Liver (tissue), 9 donors: ENCODE results near the gene TOM1L2. TPM values are rescaled to one million over a fixed set of nuclear protein-coding genes. Genes with fewer than 3 reads are reported as not detected.

Experiments
- DNase-seq: peaks from one replicate; pipeline ENCODE4 v3.0.0-alpha.2; 2017; ENCODE audit warnings: low spot score
- H3K27ac ChIP-seq, 2 donors: one replicate each; pipeline ENCODE4 v1.7.0; 2013; ENCODE audit warnings: inconsistent platforms in 2 of 2, low read length in 2 of 2, control low read depth in 1 of 2, low read depth in 1 of 2, mild to moderate bottlenecking in 1 of 2
- H3K27me3 ChIP-seq, 4 donors: one replicate each; pipeline versions ENCODE4 v1.6.1 to v1.7.0; 2013; ENCODE audit warnings: low read length in 3 of 4, inconsistent platforms in 1 of 4, mild to moderate bottlenecking in 1 of 4, moderate library complexity in 1 of 4; ENCODE audit not compliant: control insufficient read depth in 4 of 4, insufficient read depth in 4 of 4
- H3K36me3 ChIP-seq, 4 donors: one replicate each; pipeline versions ENCODE4 v1.6.1 to v1.7.0; 2013; ENCODE audit warnings: low read length in 3 of 4, mild to moderate bottlenecking in 3 of 4, low read depth in 1 of 4, moderate library complexity in 1 of 4; ENCODE audit not compliant: control insufficient read depth in 4 of 4, insufficient read depth in 3 of 4
- H3K4me1 ChIP-seq, 4 donors: one replicate each; pipeline versions ENCODE4 v1.6.1 to v1.7.0; 2013; ENCODE audit warnings: low read length in 3 of 4, mild to moderate bottlenecking in 3 of 4, moderate library complexity in 1 of 4; ENCODE audit not compliant: control insufficient read depth in 4 of 4, insufficient read depth in 4 of 4
- H3K4me3 ChIP-seq, 3 donors: one replicate each; pipeline versions ENCODE4 v1.6.1 to v1.7.0; 2013; ENCODE audit warnings: low read length in 3 of 3, control low read depth in 1 of 3, low read depth in 1 of 3, mild to moderate bottlenecking in 1 of 3
- H3K9ac ChIP-seq, 2 donors: one replicate each; pipeline ENCODE4 v1.7.0; 2013; ENCODE audit warnings: low read length in 2 of 2, mild to moderate bottlenecking in 2 of 2, moderate library complexity in 2 of 2, control low read depth in 1 of 2, low read depth in 1 of 2
- H3K9me3 ChIP-seq, 4 donors: one replicate each; pipeline versions ENCODE4 v1.6.1 to v1.7.0; 2013; ENCODE audit warnings: low read length in 3 of 4; ENCODE audit not compliant: control insufficient read depth in 4 of 4
- ATF3 ChIP-seq: IDR thresholded peaks from 2 replicates; pipeline ENCODE4 v1.6.1; 2016; ENCODE audit warnings: antibody characterized with exemption
- CTCF ChIP-seq: fragments of 150-350 bp; IDR thresholded peaks from 2 replicates; pipeline ENCODE4 v1.5.1; 2017; ENCODE audit warnings: improper control_type of control experiment, low read depth, low read length; ENCODE audit not compliant: missing input control
- EGR1 ChIP-seq, 2 donors: IDR thresholded peaks; 2 replicates each; pipeline ENCODE4 v1.6.1; 2016 to 2018; ENCODE audit warnings: antibody characterized with exemption in 2 of 2, low read depth in 2 of 2
- FOXA1 ChIP-seq: IDR thresholded peaks from 2 replicates; pipeline ENCODE4 v1.6.1; 2016; ENCODE audit warnings: antibody characterized with exemption
- FOXA2 ChIP-seq: IDR thresholded peaks from 2 replicates; pipeline ENCODE4 v1.6.1; 2016; ENCODE audit warnings: antibody characterized with exemption
- GABPA ChIP-seq, 2 donors: IDR thresholded peaks in 1 of 2; conservative IDR thresholded peaks in 1 of 2; 2 replicates each; pipeline ENCODE4 v1.6.1; 2016; ENCODE audit warnings: antibody characterized with exemption in 2 of 2, mild to moderate bottlenecking in 1 of 2, moderate library complexity in 1 of 2
- HNF4A ChIP-seq, 2 donors: conservative IDR thresholded peaks; 2 replicates each; pipeline ENCODE4 v1.6.1; 2016; ENCODE audit warnings: antibody characterized with exemption in 2 of 2, mild to moderate bottlenecking in 2 of 2
- HNF4G ChIP-seq: IDR thresholded peaks from 2 replicates; pipeline ENCODE4 v1.6.1; 2016; ENCODE audit warnings: antibody characterized with exemption
- JUND ChIP-seq, 2 donors: IDR thresholded peaks; 2 replicates each; pipeline ENCODE4 v1.6.1; 2016; ENCODE audit warnings: antibody characterized with exemption in 2 of 2
- MAX ChIP-seq: IDR thresholded peaks from 2 replicates; pipeline ENCODE4 v1.6.1; 2016; ENCODE audit warnings: antibody characterized with exemption
- NR2F2 ChIP-seq: IDR thresholded peaks from 2 replicates; pipeline ENCODE4 v1.6.1; 2016; ENCODE audit warnings: antibody characterized with exemption
- RAD21 ChIP-seq, 2 donors: IDR thresholded peaks; 2 replicates each; pipeline ENCODE4 v1.6.1; 2016; ENCODE audit warnings: antibody characterized with exemption in 2 of 2, mild to moderate bottlenecking in 2 of 2
- REST ChIP-seq: IDR thresholded peaks from 2 replicates; pipeline ENCODE4 v1.6.1; 2016; ENCODE audit warnings: antibody characterized with exemption, mild to moderate bottlenecking
- RXRA ChIP-seq, 2 donors: IDR thresholded peaks; 2 replicates each; pipeline ENCODE4 v1.6.1; 2017 to 2018; ENCODE audit warnings: antibody characterized with exemption in 2 of 2, mild to moderate bottlenecking in 1 of 2
- SP1 ChIP-seq: IDR thresholded peaks from 2 replicates; pipeline ENCODE4 v1.6.1; 2018; ENCODE audit warnings: antibody characterized with exemption, mild to moderate bottlenecking
- TAF1 ChIP-seq: conservative IDR thresholded peaks from 2 replicates; pipeline ENCODE4 v1.6.1; 2016; ENCODE audit warnings: antibody characterized with exemption, mild to moderate bottlenecking
- YY1 ChIP-seq: IDR thresholded peaks from 2 replicates; pipeline ENCODE4 v1.6.1; 2016; ENCODE audit warnings: antibody characterized with exemption, mild to moderate bottlenecking
- ZBTB33 ChIP-seq: IDR thresholded peaks from 2 replicates; pipeline ENCODE4 v1.6.1; 2016; ENCODE audit warnings: antibody characterized with exemption
- WGBS: extraction: QIAGEN DNeasy Blood & Tissue Kit; methylation state at CpG from one replicate; pipeline ENCODE4 v1.1.7; 2013; 5-methylcytosine and 5-hydroxymethylcytosine counted together
- polyA plus RNA-seq, 2 donors: library from polyadenylated mRNA; stranded (reverse) in 1 of 2; unstranded in 1 of 2; fragments of 200-250 nt in 1 of 2; fragments of >200 nt in 1 of 2; fragmentation: Nextera tagmentation in 1 of 2; extraction: Ambion mirVana in 1 of 2; gene quantifications; one replicate each; pipeline versions ENCODE4 v1.2.1 to v1.2.3, GENCODE V29; 2013 to 2015
- total RNA-seq, 2 donors: library from RNA; depleted of rRNA; stranded (reverse); fragments of >200 nt; gene quantifications; one replicate each; pipeline ENCODE4 v1.2.3, GENCODE V29; 2014
- donor health status: healthy.
- donor health status: healthy.
- donor health status: healthy.
- donor health status: healthy.
- donor health status: healthy.

TOM1L2 gene
- total and polyA plus RNA-seq, 4 donors: 5.0 to 24.0 (median 9.3) TPM

- Histone ChIP-seq H3K36me3 (no peaks in the 10 kb centered on the region), H3K27ac (no peak overlapping the region), H3K4me1 (no peaks in the 10 kb centered on the region), H3K4me3 (no peak overlapping the region), H3K9me3 (no peaks in the 10 kb centered on the region), H3K9ac (no peak overlapping the region), H3K27me3 (no peaks in the 10 kb centered on the region)
- DNase-seq: no peak
- no peak for TF ChIP-seq MAX
- TF ChIP-seq SP1: no peak
- TF ChIP-seq ATF3: no peak
- no peak for TF ChIP-seq NR2F2
- TF ChIP-seq JUND (IDR thresholded peaks at IDR 0.05): no peak
- no peak for TF ChIP-seq RXRA (IDR thresholded peaks at IDR 0.05)
- TF ChIP-seq GABPA (IDR thresholded peaks at IDR 0.05 in 1 of 2, conservative IDR thresholded peaks at IDR 0.05 in 1 of 2): no peak
- no peak for TF ChIP-seq YY1
- no peak for TF ChIP-seq ZBTB33
- TF ChIP-seq EGR1 (IDR thresholded peaks at IDR 0.05; ENCODE audit: low read depth in 2 of 2): no peak
- no peak for TF ChIP-seq HNF4A (conservative IDR thresholded peaks at IDR 0.05)
- no peak for TF ChIP-seq HNF4G
- TF ChIP-seq CTCF: no peak
- no peak for TF ChIP-seq FOXA1
- WGBS: 52% methylated on average over 8 of the region's 8 CpGs
Observed at GRCh38 chr17:18000030-18000408, 27.8 kb upstream of the TOM1L2 start.

GRCh38 chr17:17999364-18000029 lies 27.3 kb upstream of the TOM1L2 start:
- Histone ChIP-seq H3K36me3 (no peaks in the 10 kb centered on the region), H3K27me3 (no peaks in the 10 kb centered on the region), H3K9ac (no peak overlapping the region), H3K27ac (no peak overlapping the region), H3K4me3 (no peak overlapping the region), H3K4me1 (no peaks in the 10 kb centered on the region), H3K9me3 (no peaks in the 10 kb centered on the region)
- no peak for TF ChIP-seq YY1
- TF ChIP-seq MAX: no peak
- TF ChIP-seq JUND (IDR thresholded peaks at IDR 0.05): no peak
- no peak for TF ChIP-seq HNF4G
- TF ChIP-seq NR2F2: no peak
- TF ChIP-seq RAD21 (IDR thresholded peaks at IDR 0.05): no peak
- no peak for TF ChIP-seq ZBTB33
- no peak for TF ChIP-seq EGR1 (IDR thresholded peaks at IDR 0.05; ENCODE audit: low read depth in 2 of 2)
- no peak for TF ChIP-seq TAF1
- TF ChIP-seq GABPA (IDR thresholded peaks at IDR 0.05 in 1 of 2, conservative IDR thresholded peaks at IDR 0.05 in 1 of 2): no peak
- TF ChIP-seq FOXA1: no peak
- TF ChIP-seq FOXA2: no peak
- no peak for TF ChIP-seq SP1
- TF ChIP-seq REST: no peak
- no peak for TF ChIP-seq HNF4A (conservative IDR thresholded peaks at IDR 0.05)
- TF ChIP-seq ATF3: no peak
- 89% methylated on average over 9 of the region's 9 CpGs for WGBS
- no peak for DNase-seq
